ENCODE results near the gene CMTM4. TPM values are rescaled to one million over a fixed set of nuclear protein-coding genes. Genes with fewer than 3 reads are reported as not detected.
"Not testable (repeated sequence)": the region's sequence is repeated elsewhere in the genome, so short reads cannot be mapped to it uniquely, and the experiment has no call there.

CMTM4 gene
- total and polyA plus RNA-seq, 11 donors = 4.5 to 22.5 (median 12.2) TPM

- Histone ChIP-seq H3K36me3 (no peaks in the 10 kb centered on the region), H3K9me3 (peaks cover 0 to 4% (median 0%) of the 10 kb centered on the region in 12 donors), H3K4me1 (no peaks in the 10 kb centered on the region), H3K4me3 (no peak overlapping the region), H3K27ac (no peak overlapping the region), H3K27me3 (no peaks in the 10 kb centered on the region)
- ATAC-seq (no peak), DNase-seq (no peak)
- intact Hi-C loops (cut with DNase I) = loop anchor here in 1 of 10 donors (5.0 kb wide), 1 partner anchor 36 kb away; no protein-coding TSS in a partner anchor
- 62 to 66% (median 62%) methylated on average over 3 of the region's 3 CpGs for WGBS, 4 donors
- TF ChIP-seq CTCF (IDR thresholded peaks at IDR 0.05) = no peak
- no peak for TF ChIP-seq POLR2A (IDR thresholded peaks at IDR 0.05)
Observed at GRCh38 chr16:66598111-66598510, 98.4 kb downstream of the CMTM4 start.

- DNase-seq (no peak), ATAC-seq (no peak)
- Histone ChIP-seq H3K4me3 (no peak overlapping the region), H3K36me3 (no peaks in the 10 kb centered on the region), H3K27ac (no peak overlapping the region), H3K9me3 (peaks cover 0 to 4% (median 0%) of the 10 kb centered on the region in 12 donors), H3K4me1 (no peaks in the 10 kb centered on the region), H3K27me3 (no peaks in the 10 kb centered on the region)
- WGBS, 4 donors = 83 to 89% (median 86%) methylated on average over 5 of the region's 5 CpGs
- TF ChIP-seq CTCF (IDR thresholded peaks at IDR 0.05) = no peak
- no peak for TF ChIP-seq POLR2A (IDR thresholded peaks at IDR 0.05)
- intact Hi-C loops (cut with DNase I) = loop anchor here in 1 of 10 donors (5.0 kb wide), 1 partner anchor 35 kb away; no protein-coding TSS in a partner anchor
Observed at GRCh38 chr16:66596986-66597848, 99.3 kb downstream of the CMTM4 start.

- not testable (repeated sequence) for H3K36me3 ChIP-seq, H3K27ac ChIP-seq, H3K9me3 ChIP-seq, H3K4me1 ChIP-seq, DNase-seq, H3K4me3 ChIP-seq, H3K27me3 ChIP-seq, ATAC-seq
- WGBS, 4 donors = 94 to 100% (median 99%) methylated on average over 4 of the region's 4 CpGs
- intact Hi-C loops (cut with DNase I) = loop anchor here in 1 of 10 donors (5.0 kb wide), 1 partner anchor 34 kb away; no protein-coding TSS in a partner anchor
Observed at GRCh38 chr16:66596559-66596958, 100.0 kb downstream of the CMTM4 start.

GRCh38 chr16:66594739-66595138 is 101.8 kb downstream of the CMTM4 start:
- Histone ChIP-seq H3K27ac (no peak overlapping the region), H3K27me3 (no peaks in the 10 kb centered on the region), H3K4me1 (peaks cover 0 to 10% (median 0%) of the 10 kb centered on the region in 12 donors), H3K4me3 (no peak overlapping the region), H3K36me3 (no peaks in the 10 kb centered on the region), H3K9me3 (peaks cover 0 to 4% (median 0%) of the 10 kb centered on the region in 12 donors)
- intact Hi-C loops (cut with DNase I) = loop anchor here in 1 of 10 donors (5.0 kb wide), 1 partner anchor 32 kb away; no protein-coding TSS in a partner anchor
- WGBS, 4 donors = 59 to 68% (median 66%) methylated on average over 7 of the region's 7 CpGs
- DNase-seq = no peak
- peak in 1 of 4 donors; percentile 50 for ATAC-seq
- TF ChIP-seq POLR2A (IDR thresholded peaks at IDR 0.05) = no peak
- no peak for TF ChIP-seq CTCF (IDR thresholded peaks at IDR 0.05)
